NCI-H1092 (cell line): Measurements from ENCODE around the gene SEC14L1.

Experiments used
- DNase-seq: peaks from one replicate; lab custom pipeline; 2025; lab: John Stamatoyannopoulos, UW

Gene SEC14L1

DNA sequence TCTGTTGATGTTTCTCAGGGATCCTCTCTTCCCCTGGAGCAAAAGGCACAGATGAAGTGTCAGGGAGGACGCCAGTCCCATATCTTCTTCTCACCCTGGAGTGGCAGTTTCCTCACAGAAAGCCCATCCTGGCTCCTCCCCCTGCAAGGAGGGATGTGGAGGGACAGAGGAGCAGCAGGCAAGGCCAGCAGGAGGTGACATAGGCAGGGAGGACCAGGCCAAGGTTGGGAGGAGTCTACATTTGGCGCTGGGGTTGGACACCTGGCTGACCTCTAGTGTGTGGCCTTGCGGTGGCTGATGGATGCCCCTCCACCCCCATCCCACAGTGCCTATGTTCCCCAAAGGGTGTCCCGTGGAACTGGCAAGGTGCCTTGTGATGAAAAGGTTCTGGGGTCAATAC is 125.4 kb downstream of the SEC14L1 start:
- DNase-seq = no peak
